ENCODE measurements around the gene WDR88. TPM values are rescaled to one million over a fixed set of nuclear protein-coding genes. Genes with fewer than 3 reads are reported as not detected.

WDR88 gene
- total and polyA plus RNA-seq, 2 experiments from 2014 or later = not detected

GRCh38 chr19:33152176-33152575 is 20.3 kb downstream of the WDR88 start:
- H3K79me2 ChIP-seq (replicated peaks; ENCODE audit: insufficient read depth) = no peaks in the 10 kb centered on the region
- H3K9me2 ChIP-seq (ENCODE audit: insufficient read depth) = no peaks in the 10 kb centered on the region
- no peaks in the 10 kb centered on the region for H3F3A ChIP-seq (replicated peaks; ENCODE audit: low read depth)
- H3K4me1 Mint-ChIP-seq = no peaks in the 10 kb centered on the region
- no peaks in the 10 kb centered on the region for H3K4me1 ChIP-seq (ENCODE audit: insufficient read depth)
- no peak for DNase-seq (ENCODE audit: low spot score)
- no peaks in the 10 kb centered on the region for H3K36me3 Mint-ChIP-seq (ENCODE audit: low read depth)
- H3K4me2 ChIP-seq = no peak overlapping the region
- H2AFZ ChIP-seq = no peak overlapping the region
- H3K27me3 Mint-ChIP-seq (ENCODE audit: insufficient read depth, low read depth, poor library complexity) = peaks cover 7% of the 10 kb centered on the region
- no peaks in the 10 kb centered on the region for H4K20me1 ChIP-seq (replicated peaks; ENCODE audit: insufficient read depth)
- no peak overlapping the region for H3K27ac ChIP-seq (ENCODE audit: low read depth)
- no peak overlapping the region for H3K4me3 ChIP-seq
- H3K36me3 ChIP-seq (ENCODE audit: insufficient read depth) = no peaks in the 10 kb centered on the region
- TF ChIP-seq CTCF (conservative IDR thresholded peaks at IDR 0.05; ENCODE audit: low read depth in 2 of 2) = no peak
- TF ChIP-seq ZNF462 (CRISPR knock-in tag; IDR thresholded peaks at IDR 0.05) = no peak
- TF ChIP-seq ZNF114 (CRISPR knock-in tag; IDR thresholded peaks at IDR 0.05) = no peak
- TF ChIP-seq NANOG (IDR thresholded peaks at IDR 0.05; ENCODE audit: borderline replicate concordance) = no peak
- no peak for TF ChIP-seq ZNF331 (CRISPR knock-in tag; IDR thresholded peaks at IDR 0.05; ENCODE audit: low read depth)
- TF ChIP-seq CREB1 (CRISPR knock-in tag; IDR thresholded peaks at IDR 0.05; ENCODE audit: low read depth) = no peak
- no peak for TF ChIP-seq EZH2 (IDR thresholded peaks at IDR 0.05; ENCODE audit: low read depth, unreplicated experiment)
- no peak for TF ChIP-seq JUNB (IDR thresholded peaks at IDR 0.05; ENCODE audit: unreplicated experiment)
- TF ChIP-seq EZH2phosphoT487 (IDR thresholded peaks at IDR 0.05; ENCODE audit: unreplicated experiment) = no peak
- TF ChIP-seq POLR2AphosphoS5 (IDR thresholded peaks at IDR 0.05; ENCODE audit: low read depth) = no peak
- no peak for TF ChIP-seq STAT1 (IDR thresholded peaks at IDR 0.05; ENCODE audit: unreplicated experiment)
- no peak for TF ChIP-seq REST (IDR thresholded peaks at IDR 0.05; ENCODE audit: unreplicated experiment)
- TF ChIP-seq ETS1 (IDR thresholded peaks at IDR 0.05) = no peak
- H3K9me3 Mint-ChIP-seq = no peaks in the 10 kb centered on the region; the same call in 2 of the 3 replicates
- H3K4me3 Mint-ChIP-seq = no peak overlapping the region
- ATAC-seq = no peak
- H3K27me3 ChIP-seq (ENCODE audit: insufficient read depth) = no peaks in the 10 kb centered on the region
- no peak overlapping the region for H3K27ac Mint-ChIP-seq
